ENCODE measurements around the gene RNF41. TPM values are rescaled to one million over a fixed set of nuclear protein-coding genes. Genes with fewer than 3 reads are reported as not detected.

The RNF41 gene
- total RNA-seq, 1 donor from 2014 or later = 49.6 TPM

- TF ChIP-seq, protein P1, sequence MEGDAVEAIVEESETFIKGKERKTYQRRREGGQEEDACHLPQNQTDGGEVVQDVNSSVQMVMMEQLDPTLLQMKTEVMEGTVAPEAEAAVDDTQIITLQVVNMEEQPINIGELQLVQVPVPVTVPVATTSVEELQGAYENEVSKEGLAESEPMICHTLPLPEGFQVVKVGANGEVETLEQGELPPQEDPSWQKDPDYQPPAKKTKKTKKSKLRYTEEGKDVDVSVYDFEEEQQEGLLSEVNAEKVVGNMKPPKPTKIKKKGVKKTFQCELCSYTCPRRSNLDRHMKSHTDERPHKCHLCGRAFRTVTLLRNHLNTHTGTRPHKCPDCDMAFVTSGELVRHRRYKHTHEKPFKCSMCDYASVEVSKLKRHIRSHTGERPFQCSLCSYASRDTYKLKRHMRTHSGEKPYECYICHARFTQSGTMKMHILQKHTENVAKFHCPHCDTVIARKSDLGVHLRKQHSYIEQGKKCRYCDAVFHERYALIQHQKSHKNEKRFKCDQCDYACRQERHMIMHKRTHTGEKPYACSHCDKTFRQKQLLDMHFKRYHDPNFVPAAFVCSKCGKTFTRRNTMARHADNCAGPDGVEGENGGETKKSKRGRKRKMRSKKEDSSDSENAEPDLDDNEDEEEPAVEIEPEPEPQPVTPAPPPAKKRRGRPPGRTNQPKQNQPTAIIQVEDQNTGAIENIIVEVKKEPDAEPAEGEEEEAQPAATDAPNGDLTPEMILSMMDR (IDR thresholded peaks at IDR 0.05; ENCODE audit: unreplicated experiment) = peak; percentile 42
- DNase-seq (ENCODE audit: low spot score in 2 of 2, unreplicated experiment in 2 of 2) = peak; percentile 80 to 98
- peak overlapping the region; percentile 97 for H3K27ac Mint-ChIP-seq
- H3K9me3 Mint-ChIP-seq = no peaks in the 10 kb centered on the region
- peaks cover 19% of the 10 kb centered on the region for H3K4me1 Mint-ChIP-seq
- peak overlapping the region; percentile 91 for H3K4me3 Mint-ChIP-seq
- peaks cover 9% of the 10 kb centered on the region for H3K36me3 Mint-ChIP-seq
- peaks cover 1% of the 10 kb centered on the region for H3K27me3 Mint-ChIP-seq (ENCODE audit: low read depth)
These were observed 31.6 kb downstream of the RNF41 start for GRCh38 chr12:56189918-56190694.

DNA sequence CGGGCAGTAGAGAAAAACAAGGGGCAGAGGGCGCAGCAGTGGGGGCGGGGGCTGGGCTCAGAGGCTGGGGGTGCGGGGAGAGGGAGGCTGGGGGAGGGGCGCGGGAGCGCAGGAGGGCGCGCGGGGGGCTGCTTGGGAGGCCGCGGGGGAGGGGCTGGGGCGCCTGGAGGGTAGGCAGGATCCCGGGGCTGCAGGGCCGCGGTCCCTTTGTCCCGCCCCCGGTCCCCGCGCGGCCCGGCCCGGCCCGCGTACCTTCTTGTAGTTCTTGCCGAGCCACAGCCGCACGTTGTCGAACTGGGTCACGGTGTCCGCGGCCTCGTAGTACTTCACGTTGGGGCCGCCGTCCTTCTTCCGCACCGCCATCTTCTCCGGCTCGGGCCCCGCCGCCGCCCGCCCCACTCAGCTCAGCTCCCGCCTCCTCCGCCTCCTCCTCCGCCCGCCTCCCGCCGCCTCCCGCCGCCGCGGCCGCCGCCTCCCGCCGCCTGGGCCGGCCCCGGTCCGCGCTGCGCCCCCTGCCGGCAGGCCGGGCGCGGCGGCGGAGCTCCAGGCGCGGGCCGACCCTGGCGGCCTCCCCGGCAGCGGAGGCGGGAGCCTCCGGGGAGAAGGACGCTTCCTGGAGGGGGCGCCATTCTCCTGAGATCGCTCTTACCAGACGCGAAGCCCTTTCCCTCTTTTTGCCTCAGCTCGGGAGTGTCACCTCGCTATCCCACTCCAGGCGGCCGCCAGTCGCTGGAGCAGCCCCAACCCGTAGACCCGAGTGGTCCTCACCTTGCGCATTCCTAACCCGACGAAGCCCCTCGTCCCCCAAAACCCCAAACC lies 32.4 kb downstream of the RNF41 start, which contains the start of gene SMARCC2:
TSS of gene SMARCC2 (minus strand) at position 385 of the 819 bp plus-strand sequence. CDS start at position 363, 22 bp downstream.
- Mint-ChIP-seq H3K4me1 (peaks cover 19% of the 10 kb centered on the region), H3K9me3 (no peaks in the 10 kb centered on the region)
- TF ChIP-seq, protein P1 (IDR thresholded peaks at IDR 0.05; ENCODE audit: unreplicated experiment) = peak; percentile 81

DNA sequence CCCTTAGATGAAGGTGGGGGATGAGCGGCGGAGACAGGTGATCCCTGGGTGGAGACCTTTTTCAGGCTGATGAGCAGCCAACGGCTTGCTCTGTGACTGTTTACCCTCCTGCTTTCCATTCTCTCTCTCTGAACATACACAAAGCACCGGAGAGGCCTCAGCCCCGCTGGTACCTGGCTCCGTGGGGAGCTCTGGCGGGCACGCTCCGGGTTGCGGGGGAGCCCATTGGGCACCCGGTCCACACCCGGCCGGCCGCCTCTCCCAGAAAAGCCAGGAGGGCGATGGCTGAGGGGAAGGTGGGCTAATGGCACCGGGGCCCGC lies 33.0 kb downstream of the RNF41 start:
- TF ChIP-seq, protein P1 (IDR thresholded peaks at IDR 0.05; ENCODE audit: unreplicated experiment) = no peak
- no peaks in the 10 kb centered on the region for H3K9me3 Mint-ChIP-seq

More for the DNA sequence above, 32.4 kb downstream of the RNF41 start, which contains the start of gene SMARCC2:
- Mint-ChIP-seq H3K27ac (peak within 1 kb of the TSS; percentile 97), H3K4me3 (peak within 1 kb of the TSS; percentile 91), H3K36me3 (peaks cover 16% of the 10 kb centered on the region), H3K27me3 (ENCODE audit: low read depth) (peaks cover 1% of the 10 kb centered on the region)
- DNase-seq (ENCODE audit: low spot score in 2 of 2, unreplicated experiment in 2 of 2) = peak; percentile 79 to 90

DNA sequence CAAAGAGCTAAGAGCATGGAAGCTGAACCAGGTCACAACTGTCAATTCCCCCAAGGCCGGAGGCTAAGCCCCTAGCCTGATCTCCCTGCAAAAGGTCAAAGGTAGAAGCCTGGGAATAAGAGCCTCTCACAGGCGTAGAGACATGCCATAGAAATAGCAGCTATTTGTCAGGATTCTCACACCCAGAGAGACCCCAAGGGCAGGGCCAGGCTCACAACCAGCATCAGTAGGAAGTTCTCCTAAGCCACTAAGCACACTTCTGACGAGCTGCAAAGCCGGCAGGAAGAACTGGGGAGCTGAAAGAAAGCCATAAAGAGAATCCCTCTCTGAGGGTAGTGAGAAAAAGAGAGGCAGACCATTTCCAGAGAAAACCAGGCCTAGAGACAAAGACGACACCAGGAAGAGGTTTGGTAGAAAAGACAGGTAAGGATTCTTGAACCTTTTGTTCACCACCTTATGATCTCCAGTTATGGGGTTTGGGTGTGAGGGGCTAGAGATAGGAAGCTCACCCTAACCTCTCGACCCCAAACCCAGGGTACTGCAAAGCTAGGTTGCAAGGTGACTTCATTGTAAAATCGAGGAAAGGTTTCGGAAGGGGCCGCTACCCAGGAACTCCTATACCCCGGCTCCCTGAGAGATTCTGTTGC lies 33.5 kb downstream of the RNF41 start:
- Mint-ChIP-seq H3K36me3 (peaks cover 16% of the 10 kb centered on the region), H3K27ac (peak overlapping the region; percentile 89), H3K4me3 (peak overlapping the region; percentile 75), H3K9me3 (no peaks in the 10 kb centered on the region), H3K27me3 (ENCODE audit: low read depth) (peaks cover 1% of the 10 kb centered on the region), H3K4me1 (peaks cover 19% of the 10 kb centered on the region)
- DNase-seq (ENCODE audit: low spot score in 2 of 2, unreplicated experiment in 2 of 2) = no peak
- TF ChIP-seq, protein P1 (IDR thresholded peaks at IDR 0.05; ENCODE audit: unreplicated experiment) = no peak

More for the DNA sequence above, 33.0 kb downstream of the RNF41 start:
- peaks cover 1% of the 10 kb centered on the region for H3K27me3 Mint-ChIP-seq (ENCODE audit: low read depth)
- peak overlapping the region; percentile 89 for H3K27ac Mint-ChIP-seq
- H3K36me3 Mint-ChIP-seq = peaks cover 16% of the 10 kb centered on the region
- peaks cover 19% of the 10 kb centered on the region for H3K4me1 Mint-ChIP-seq
- peak in 1 of 2 experiments; percentile 60 for DNase-seq (ENCODE audit: low spot score in 2 of 2, unreplicated experiment in 2 of 2)
- H3K4me3 Mint-ChIP-seq = peak overlapping the region; percentile 75

DNA sequence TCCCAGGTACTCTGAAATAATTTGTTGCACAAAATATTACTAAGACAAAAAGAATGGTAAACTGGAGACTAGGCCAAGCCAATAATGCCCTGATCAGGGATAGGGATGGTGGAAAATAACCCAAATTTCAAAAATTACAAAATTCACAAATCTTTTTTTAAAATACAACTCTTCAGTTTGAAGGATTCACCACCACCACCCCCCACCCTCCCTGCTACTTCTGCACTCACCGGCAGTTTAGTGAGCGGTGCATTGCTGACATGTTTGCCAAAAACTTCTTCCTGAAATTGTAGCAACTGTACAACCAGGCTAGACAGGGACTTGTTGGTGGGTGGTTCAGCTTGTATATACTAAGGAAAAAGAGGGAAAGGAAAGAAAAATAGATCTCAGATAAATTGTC lies 34.8 kb downstream of the RNF41 start:
- TF ChIP-seq, protein P1 (IDR thresholded peaks at IDR 0.05; ENCODE audit: unreplicated experiment) = no peak
- no peaks in the 10 kb centered on the region for H3K9me3 Mint-ChIP-seq
- H3K4me3 Mint-ChIP-seq = peak overlapping the region; percentile 75

More for the DNA sequence above, 34.8 kb downstream of the RNF41 start:
- H3K27ac Mint-ChIP-seq = no peak overlapping the region
- peaks cover 19% of the 10 kb centered on the region for H3K4me1 Mint-ChIP-seq
- H3K36me3 Mint-ChIP-seq = peaks cover 18% of the 10 kb centered on the region
- no peak for DNase-seq (ENCODE audit: low spot score in 2 of 2, unreplicated experiment in 2 of 2)
- H3K27me3 Mint-ChIP-seq (ENCODE audit: low read depth) = peaks cover 1% of the 10 kb centered on the region

Data from mesothelial cell of epicardium (in vitro differentiated cells).